Tibial nerve (tissue), 4 donors: ENCODE results near the gene AUTS2. TPM values are rescaled to one million over a fixed set of nuclear protein-coding genes. Genes with fewer than 3 reads are reported as not detected.

Experiments used
- DNase-seq, 2 donors: peaks; one replicate each; pipeline ENCODE4 v3.0.0-alpha.2; 2019; ENCODE audit warnings: low spot score in 2 of 2
- H3K27ac ChIP-seq, 4 donors: fragments of 200-600 bp; sonication (generic) in 3 of 4; one replicate each; pipeline ENCODE4 v1.5.1; 2017 to 2019; ENCODE audit warnings: mild to moderate bottlenecking in 1 of 4
- H3K27me3 ChIP-seq, 2 donors: fragments of 200-600 bp; sonication (generic) in 1 of 2; one replicate each; pipeline versions ENCODE4 v1.5.1 to v1.6.0; 2017 to 2019
- H3K36me3 ChIP-seq, 3 donors: fragments of 200-600 bp; sonication (generic); one replicate each; pipeline ENCODE4 v1.5.1; 2018 to 2019
- H3K4me1 ChIP-seq, 4 donors: fragments of 200-600 bp; sonication (generic) in 3 of 4; one replicate each; pipeline ENCODE4 v1.5.1; 2017 to 2019
- H3K4me3 ChIP-seq, 4 donors: fragments of 200-600 bp; sonication (generic) in 3 of 4; one replicate each; pipeline ENCODE4 v1.5.1; 2017 to 2019; ENCODE audit warnings: mild to moderate bottlenecking in 1 of 4, moderate library complexity in 1 of 4
- H3K9me3 ChIP-seq, 4 donors: fragments of 200-600 bp; sonication (generic) in 3 of 4; one replicate each; pipeline ENCODE4 v1.5.1; 2017 to 2019
- EP300 ChIP-seq, 2 donors: sonication (generic); formaldehyde crosslinking; IDR thresholded peaks; one replicate each; pipeline ENCODE4 v1.6.1; 2017; ENCODE audit warnings: antibody characterized with exemption in 2 of 2, mild to moderate bottlenecking in 1 of 2
- POLR2A ChIP-seq, 2 donors: fragments of 450-650 bp; IDR thresholded peaks; one replicate each; pipeline ENCODE4 v1.6.1; 2017; ENCODE audit warnings: antibody characterized with exemption in 2 of 2, mild to moderate bottlenecking in 2 of 2, moderate library complexity in 2 of 2
- WGBS, 2 donors: methylation state at CpG; one replicate each; pipeline ENCODE4 v1.1.5; 2018; 5-methylcytosine and 5-hydroxymethylcytosine counted together
- total RNA-seq, 4 donors: library from RNA; depleted of rRNA; stranded (reverse); fragments of >200 nt; gene quantifications; one replicate each; pipeline ENCODE4 v1.1.0, GENCODE V29; 2016
- TF ChIP-seq, protein P1 (sequence below), 5 experiments: fragments of 200-600 bp in 3 of 5; fragments of 450-650 bp in 2 of 5; sonication (generic) in 3 of 5; IDR thresholded peaks; one replicate each; pipeline ENCODE4 v1.5.1; 2016 to 2019; ENCODE audit warnings: antibody characterized with exemption in 5 of 5, mild to moderate bottlenecking in 3 of 5, moderate library complexity in 2 of 5

Gene AUTS2
- total RNA-seq, 4 donors from 2014 or later = 56.6 to 87.9 (median 71.6) TPM

DNA sequence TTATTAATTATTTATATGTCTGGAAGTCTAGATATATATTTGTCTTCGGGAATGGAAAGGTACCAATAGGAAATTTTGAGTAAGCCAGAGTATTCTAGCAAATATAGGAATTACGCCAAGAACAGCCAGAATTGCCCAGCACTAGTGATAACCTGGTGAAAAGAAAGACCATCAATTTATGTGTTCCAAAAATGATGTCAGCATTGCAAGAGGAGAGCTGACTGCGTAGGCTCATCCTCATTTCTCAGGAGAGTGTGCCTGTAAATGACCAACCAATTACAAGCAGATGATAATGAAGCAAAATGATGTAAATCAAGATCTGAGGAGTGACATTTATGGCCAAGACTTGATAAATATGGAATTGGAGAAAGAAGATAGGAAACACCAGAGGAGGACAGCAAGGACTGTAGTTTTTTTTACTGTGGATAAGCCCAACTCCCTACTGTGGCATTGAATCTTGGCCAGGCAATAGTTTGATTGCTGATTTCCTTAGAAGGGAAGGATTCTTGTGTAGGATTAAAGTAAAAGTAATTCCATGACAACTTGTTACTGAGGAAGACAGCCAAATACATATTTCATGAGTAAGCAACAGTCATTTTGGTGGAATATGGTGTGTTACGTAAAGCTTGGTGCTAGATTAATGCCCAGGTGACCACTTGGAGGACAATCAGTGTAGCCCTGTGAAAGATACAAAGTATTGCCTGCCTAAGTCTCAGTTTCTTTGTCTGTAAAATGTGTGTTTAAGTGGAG, 590.8 kb downstream of the AUTS2 start:
- TF ChIP-seq POLR2A (IDR thresholded peaks at IDR 0.05) (no peak), EP300 (IDR thresholded peaks at IDR 0.05) (no peak)
- TF ChIP-seq, protein P1, sequence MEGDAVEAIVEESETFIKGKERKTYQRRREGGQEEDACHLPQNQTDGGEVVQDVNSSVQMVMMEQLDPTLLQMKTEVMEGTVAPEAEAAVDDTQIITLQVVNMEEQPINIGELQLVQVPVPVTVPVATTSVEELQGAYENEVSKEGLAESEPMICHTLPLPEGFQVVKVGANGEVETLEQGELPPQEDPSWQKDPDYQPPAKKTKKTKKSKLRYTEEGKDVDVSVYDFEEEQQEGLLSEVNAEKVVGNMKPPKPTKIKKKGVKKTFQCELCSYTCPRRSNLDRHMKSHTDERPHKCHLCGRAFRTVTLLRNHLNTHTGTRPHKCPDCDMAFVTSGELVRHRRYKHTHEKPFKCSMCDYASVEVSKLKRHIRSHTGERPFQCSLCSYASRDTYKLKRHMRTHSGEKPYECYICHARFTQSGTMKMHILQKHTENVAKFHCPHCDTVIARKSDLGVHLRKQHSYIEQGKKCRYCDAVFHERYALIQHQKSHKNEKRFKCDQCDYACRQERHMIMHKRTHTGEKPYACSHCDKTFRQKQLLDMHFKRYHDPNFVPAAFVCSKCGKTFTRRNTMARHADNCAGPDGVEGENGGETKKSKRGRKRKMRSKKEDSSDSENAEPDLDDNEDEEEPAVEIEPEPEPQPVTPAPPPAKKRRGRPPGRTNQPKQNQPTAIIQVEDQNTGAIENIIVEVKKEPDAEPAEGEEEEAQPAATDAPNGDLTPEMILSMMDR (IDR thresholded peaks at IDR 0.05) = no peak
- WGBS, 2 donors = 92 to 95% methylated on average over 4 of the region's 4 CpGs
- peaks cover 0 to 6% (median 0%) of the 10 kb centered on the region in 4 donors for H3K9me3 ChIP-seq
- H3K36me3 ChIP-seq = no peaks in the 10 kb centered on the region
- DNase-seq = no peak
- no peak overlapping the region for H3K4me3 ChIP-seq
- no peaks in the 10 kb centered on the region for H3K4me1 ChIP-seq
- H3K27ac ChIP-seq = no peak overlapping the region
- H3K27me3 ChIP-seq = no peaks in the 10 kb centered on the region

DNA sequence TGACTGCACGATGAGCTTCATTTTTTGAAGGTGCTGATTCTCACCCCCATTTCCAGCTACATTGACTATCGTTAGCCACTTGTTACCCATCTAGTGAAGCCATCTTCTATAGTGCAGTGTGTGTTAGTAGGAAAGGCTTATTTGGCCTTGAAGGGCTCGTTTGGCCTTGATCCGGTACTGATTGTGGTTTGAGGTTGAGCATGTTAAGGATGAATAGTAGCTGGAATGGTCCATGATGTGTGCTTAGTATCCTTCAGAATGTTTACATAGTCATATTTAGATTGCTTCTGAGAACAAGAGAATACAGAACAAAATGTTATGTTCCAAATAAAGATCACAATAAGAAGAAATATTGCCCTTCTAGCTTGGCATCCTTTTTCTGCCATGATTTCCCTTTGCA, 591.5 kb downstream of the AUTS2 start:
- Histone ChIP-seq H3K9me3 (peaks cover 0 to 6% (median 0%) of the 10 kb centered on the region in 4 donors), H3K27ac (no peak overlapping the region), H3K27me3 (no peaks in the 10 kb centered on the region), H3K36me3 (no peaks in the 10 kb centered on the region), H3K4me3 (no peak overlapping the region), H3K4me1 (no peaks in the 10 kb centered on the region)
- DNase-seq = no peak
- WGBS, 2 donors = 83 to 84% methylated on average over 4 of the region's 4 CpGs
- TF ChIP-seq POLR2A (IDR thresholded peaks at IDR 0.05) (no peak), EP300 (IDR thresholded peaks at IDR 0.05) (no peak)
- TF ChIP-seq, protein P1 (IDR thresholded peaks at IDR 0.05) = no peak

DNA sequence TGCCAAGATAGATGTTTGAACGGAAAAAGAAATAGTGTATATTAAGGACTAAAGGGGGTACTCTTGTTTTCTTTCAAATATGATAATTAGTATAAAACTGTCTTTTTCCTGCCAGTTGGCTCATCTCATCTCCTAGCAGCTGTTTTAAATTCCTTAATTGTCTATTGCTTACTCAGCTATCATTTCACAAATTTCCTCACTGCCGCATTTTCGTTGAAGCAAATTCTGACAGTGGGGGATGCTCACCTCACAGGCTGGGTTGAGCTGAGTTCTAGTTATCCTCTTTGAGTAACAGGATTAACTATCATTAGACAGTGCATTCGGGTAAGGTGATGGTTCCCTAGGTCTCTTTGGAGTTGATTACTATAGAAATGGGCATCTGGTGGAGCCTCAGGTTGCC, 592.0 kb downstream of the AUTS2 start:
- DNase-seq = no peak
- Histone ChIP-seq H3K36me3 (no peaks in the 10 kb centered on the region), H3K4me1 (no peaks in the 10 kb centered on the region), H3K27ac (no peak overlapping the region), H3K9me3 (peaks cover 0 to 6% (median 0%) of the 10 kb centered on the region in 4 donors), H3K27me3 (no peaks in the 10 kb centered on the region), H3K4me3 (no peak overlapping the region)
- 79 to 88% methylated on average over 4 of the region's 4 CpGs for WGBS, 2 donors
- TF ChIP-seq EP300 (IDR thresholded peaks at IDR 0.05) = no peak
- TF ChIP-seq, protein P1 (IDR thresholded peaks at IDR 0.05) = no peak
- TF ChIP-seq POLR2A (IDR thresholded peaks at IDR 0.05) = no peak

DNA sequence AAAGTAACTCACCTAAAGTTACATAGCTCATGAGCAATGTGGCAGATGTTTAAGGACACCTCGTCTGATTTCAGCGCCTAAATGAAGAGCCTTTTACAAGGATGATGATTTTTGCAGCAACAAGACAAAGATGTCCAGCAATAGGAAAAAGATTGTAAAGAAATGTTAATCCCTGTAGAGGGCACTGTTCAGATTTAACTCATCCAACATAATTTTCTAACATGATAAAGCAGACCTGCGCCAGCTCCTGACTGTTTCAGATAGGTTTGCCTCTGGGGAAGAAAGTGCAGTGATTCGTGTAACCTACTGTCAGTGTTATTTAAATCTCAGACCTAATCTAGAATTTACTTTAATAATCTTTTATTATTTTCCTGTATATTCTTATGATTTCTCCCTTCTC, 595.2 kb downstream of the AUTS2 start:
- Histone ChIP-seq H3K4me1 (no peaks in the 10 kb centered on the region), H3K4me3 (no peak overlapping the region), H3K27ac (no peak overlapping the region), H3K36me3 (no peaks in the 10 kb centered on the region), H3K27me3 (no peaks in the 10 kb centered on the region), H3K9me3 (peaks cover 0 to 6% (median 0%) of the 10 kb centered on the region in 4 donors)
- DNase-seq = no peak
- WGBS, 2 donors = 75 to 79% methylated on average over 4 of the region's 4 CpGs
- TF ChIP-seq POLR2A (IDR thresholded peaks at IDR 0.05) (no peak), EP300 (IDR thresholded peaks at IDR 0.05) (no peak)
- TF ChIP-seq, protein P1 (IDR thresholded peaks at IDR 0.05) = peak in 1 of 5 experiments; percentile 5

DNA sequence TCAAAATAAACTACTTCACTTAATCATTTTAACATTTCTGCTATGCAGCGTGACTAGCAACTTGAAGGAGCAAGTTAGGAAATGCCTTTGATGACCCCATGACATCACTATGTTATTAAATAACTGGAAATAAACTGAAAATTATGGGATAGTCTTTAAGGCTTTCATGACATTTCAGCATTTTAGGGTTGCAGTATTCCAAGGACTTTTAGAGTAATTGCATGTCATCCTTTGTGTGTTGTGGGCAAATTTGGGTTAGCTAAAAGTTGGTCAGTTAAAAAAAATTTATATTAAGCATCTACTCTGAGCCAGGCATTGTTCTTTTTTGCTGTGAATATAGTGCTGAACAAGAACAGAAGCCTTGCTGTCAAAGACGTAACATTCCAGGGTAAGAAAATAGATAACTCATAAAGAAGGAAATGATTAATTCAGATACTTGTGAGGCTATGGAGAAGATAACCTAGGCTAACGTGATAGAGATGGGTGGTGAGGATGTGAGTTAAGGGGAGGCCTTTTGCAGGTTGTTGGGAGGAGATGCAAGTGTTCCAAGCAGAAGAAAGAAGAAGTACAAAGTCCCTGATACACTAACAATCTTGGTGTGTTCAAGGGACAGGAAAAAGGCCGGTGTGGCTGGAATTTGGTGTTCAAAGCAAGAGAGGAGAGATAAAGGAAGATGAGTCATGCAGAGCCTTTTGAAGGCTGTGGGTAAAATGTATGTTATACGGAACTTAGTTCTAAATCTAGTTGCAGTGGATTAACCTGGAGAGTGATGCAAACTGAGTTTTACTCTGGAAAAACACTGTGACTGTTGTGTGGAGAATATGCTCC, 610.2 kb downstream of the AUTS2 start:
- no peaks in the 10 kb centered on the region for H3K36me3 ChIP-seq
- no peak overlapping the region for H3K4me3 ChIP-seq
- TF ChIP-seq, protein P1 (IDR thresholded peaks at IDR 0.05) = no peak
- TF ChIP-seq POLR2A (IDR thresholded peaks at IDR 0.05) = no peak
- TF ChIP-seq EP300 (IDR thresholded peaks at IDR 0.05) = no peak
- no peak overlapping the region for H3K27ac ChIP-seq
- 53% methylated on average over 5 of the region's 5 CpGs for WGBS, 2 donors
- no peaks in the 10 kb centered on the region for H3K27me3 ChIP-seq
- DNase-seq = no peak
- peaks cover 0 to 5% (median 0%) of the 10 kb centered on the region in 4 donors for H3K4me1 ChIP-seq
- no peaks in the 10 kb centered on the region for H3K9me3 ChIP-seq
